Measurements from ENCODE around the gene SORCS2.

The SORCS2 gene

DNA sequence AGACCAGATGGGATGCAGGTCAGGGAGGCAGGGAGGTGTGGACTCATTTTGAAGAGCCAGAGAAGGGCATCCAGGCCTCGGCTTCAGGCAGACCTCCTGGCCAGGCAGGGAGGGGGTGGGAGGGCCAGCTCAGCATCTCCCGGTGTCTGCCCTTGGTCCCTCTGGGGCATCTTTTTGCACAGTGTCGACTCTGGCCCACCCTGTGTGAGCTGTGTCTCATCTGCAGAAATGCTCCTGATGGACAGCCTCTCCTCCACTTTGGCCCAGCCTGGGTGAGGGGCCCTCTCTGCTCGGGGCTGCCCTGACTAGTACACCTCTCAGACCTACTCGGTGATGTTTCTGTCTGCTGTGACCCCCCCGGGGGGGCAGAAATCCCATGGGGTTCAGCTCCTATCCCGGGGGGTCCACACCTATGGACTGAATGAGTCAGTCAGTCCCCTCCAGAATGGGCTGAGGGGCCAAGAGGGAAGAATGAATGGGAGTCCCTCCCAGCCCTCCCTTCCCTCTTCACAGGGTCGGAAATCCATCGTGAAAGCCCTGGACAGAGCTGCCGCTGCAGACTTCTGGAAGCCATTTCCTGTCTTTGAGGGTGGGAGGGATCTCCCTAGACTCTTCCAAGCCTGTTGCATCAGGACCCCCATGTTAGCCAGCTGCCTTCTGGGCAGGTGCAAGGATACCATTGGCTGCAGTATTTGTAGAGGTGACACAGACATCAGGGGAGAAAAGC, 439.1 kb downstream of the SORCS2 start:
- no peak for DNase-seq

- no peak for DNase-seq
Observed at GRCh38 chr4:7632341-7632740, 440.0 kb downstream of the SORCS2 start.

GRCh38 chr4:7632971-7633370, 440.6 kb downstream of the SORCS2 start:
- DNase-seq, result no peak

DNA sequence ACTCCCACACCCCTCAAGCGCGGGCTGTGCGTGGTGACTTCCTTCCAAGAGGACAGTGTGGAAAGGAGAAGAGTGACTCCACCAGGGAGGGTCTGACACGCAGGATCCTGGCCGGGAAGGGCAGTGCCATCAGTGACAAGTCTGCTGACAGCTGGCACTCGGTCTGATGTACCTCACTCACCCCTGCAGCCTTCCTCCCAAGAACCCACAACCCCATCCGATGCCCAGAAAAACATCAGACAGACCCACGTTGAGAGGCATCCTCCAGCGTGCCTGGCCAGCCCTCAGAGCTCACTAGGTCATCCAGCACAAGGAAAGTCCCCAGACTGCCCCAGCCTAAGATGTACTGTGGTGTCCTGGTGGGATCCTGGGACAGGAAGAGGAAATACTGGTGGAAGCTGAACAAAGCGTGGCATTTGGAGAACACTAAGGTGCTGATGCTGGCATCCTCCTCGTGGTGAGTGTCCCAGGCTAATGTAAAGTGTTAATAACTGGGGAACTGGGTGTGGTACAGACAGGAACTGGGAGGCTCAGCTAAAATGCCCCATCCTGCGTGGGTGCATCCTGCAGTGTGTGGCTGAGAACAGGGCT, 442.4 kb downstream of the SORCS2 start:
- DNase-seq, result no peak

GRCh38 chr4:7635445-7636239, 443.3 kb downstream of the SORCS2 start:
- DNase-seq, result no peak

- no peak for DNase-seq
Observed at GRCh38 chr4:7636240-7636508, 443.8 kb downstream of the SORCS2 start.

DNA sequence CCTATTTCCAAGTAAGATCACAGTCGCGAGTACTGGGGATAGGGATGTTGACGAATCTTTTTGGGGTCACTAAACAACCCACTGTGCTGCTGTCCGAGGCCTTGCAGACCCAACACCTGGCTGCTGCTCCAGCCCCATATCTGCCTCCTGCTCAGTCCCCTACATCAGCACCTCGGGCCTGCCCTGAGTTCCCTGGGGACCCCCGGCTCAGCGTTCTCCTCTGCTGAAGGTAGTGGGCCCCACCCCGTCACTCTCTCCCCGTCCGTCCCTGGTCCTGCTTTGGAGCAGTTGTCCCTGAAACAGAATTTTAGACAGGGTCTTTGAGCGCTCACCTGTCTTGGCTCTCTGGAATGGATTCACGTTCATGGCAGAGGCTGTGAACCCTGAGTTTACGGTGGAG, 444.8 kb downstream of the SORCS2 start:
- no peak for DNase-seq

DNA sequence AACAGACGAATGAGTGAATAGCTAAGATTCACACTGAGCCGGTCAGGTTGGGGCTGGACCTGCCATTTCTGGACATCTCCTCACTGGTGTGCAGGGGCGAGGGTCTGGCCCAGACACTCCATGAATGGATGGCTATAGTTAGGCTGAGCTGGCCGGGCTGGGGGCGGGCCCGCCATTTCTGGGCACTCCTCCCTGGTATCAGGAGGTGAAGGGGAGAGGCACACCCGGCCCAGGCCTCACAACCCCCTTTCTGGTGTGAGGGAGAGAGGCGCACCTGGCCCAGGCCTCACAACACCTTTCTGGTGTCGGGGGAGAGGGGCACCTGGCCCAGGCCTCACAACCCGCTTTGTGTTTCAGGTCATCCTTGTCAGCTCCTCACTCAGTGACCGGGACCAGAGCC, 445.6 kb downstream of the SORCS2 start:
- DNase-seq, result no peak

DNA sequence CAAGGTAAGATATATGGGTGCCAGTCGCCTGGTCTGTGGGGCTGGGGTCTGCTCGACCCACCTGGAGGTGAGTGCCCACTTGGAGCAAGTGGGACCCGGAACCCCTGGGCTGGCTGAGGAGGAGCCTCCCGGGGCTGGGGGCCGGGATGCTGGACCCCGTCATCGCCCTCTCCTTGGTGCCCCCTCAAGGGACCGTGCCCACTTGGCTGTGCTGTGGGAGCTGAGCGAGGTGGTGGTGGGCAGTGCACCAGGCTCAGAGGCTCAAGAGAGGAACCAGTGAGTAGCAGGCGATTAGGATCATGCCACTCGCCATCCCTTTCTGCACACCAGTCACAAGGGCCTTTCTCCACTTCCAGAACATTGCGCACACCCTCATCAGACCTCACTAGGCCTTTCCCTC, 446.2 kb downstream of the SORCS2 start:
- DNase-seq, result no peak

GRCh38 chr4:7638984-7639789, 446.8 kb downstream of the SORCS2 start:
- DNase-seq, result no peak

- no peak for DNase-seq
Observed at GRCh38 chr4:7640136-7640535, 447.8 kb downstream of the SORCS2 start.

- no peak for DNase-seq
Observed at GRCh38 chr4:7641712-7642111, 449.4 kb downstream of the SORCS2 start.

DNA sequence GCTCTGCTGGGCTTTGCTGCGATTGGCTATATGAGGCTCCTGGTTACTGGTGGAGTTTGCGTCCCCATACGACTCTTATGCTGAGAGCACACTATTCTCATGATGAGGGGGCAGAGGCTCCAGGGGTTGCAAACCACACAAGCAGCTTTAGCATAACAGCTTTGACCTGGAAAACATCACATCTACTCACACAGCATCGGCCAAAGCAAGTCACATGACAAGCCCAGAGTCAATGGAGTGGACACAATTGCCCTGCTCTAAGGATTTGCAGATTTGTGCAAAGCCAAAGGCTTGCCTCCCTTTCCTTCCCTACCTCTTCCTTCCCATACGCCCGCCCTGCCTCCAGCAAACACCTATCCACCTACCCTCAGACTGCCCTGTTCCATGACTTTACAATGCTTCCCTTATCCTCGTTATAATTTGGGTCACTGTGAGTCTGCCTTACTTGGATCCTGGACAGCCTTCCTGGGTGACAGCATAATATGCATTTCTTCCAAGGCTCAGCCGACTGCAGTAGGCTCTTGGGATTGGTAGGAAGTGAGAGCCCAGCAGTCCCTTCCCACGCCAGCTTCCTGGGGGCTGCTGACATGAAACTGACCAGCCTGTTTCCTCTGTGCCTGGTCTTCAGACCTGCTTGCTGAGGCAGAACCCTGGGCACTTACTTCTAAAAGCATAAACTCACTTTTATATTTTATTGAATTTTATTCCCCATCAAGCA, 450.6 kb downstream of the SORCS2 start:
- no peak for DNase-seq

DNA sequence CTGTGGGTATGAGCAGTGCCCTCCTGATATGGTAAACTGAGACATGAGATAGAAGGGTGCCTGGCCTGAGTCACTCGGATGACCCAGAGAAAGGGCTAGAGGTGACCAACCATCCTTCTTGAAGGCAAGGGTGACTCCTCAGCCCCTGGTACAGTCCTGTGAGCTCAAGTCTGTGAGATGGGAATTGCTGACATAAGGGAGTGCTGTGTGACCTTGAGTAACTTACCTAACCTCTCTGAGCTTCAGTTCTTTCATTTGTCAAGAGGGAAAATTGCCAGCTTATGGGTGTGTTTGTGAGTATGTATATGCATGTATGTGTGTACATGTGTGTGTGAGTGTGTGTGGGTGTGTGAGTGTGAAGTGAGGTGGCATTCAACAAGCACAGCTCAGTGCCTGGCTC, 452.8 kb downstream of the SORCS2 start:
- no peak for DNase-seq

GRCh38 chr4:7645956-7646355, 453.6 kb downstream of the SORCS2 start:
- DNase-seq, result no peak

DNA sequence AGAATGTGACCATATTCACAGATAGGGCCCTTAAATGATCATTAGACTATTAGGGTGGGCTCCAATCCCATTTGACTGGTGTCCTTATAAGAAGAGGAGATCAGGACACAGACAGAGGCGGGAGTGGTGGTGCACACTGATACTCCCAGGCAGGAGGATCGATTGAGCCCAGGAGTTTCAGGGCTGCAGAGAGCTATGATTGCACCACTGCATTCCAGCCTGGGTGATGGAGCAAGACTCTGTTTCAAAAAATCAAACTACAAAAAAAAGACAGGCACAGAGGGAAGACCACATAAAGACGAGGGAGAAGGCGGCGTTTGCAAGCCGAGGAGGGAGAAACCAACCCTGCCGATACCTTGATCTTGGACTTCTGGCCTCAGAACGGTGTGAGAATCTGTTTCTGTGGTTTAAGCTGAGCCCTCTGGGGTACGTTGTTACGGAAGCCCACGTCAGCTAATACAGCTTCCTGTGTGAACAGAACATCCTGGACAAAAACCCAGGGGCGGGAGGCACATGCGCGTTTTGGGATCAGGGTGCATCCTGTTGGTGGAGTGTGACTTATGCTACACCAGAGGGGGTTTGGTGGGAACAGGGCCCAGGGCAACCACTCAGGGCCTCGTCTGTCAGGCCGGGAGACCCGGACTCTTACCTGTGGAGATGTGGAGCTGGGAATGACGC, 454.2 kb downstream of the SORCS2 start:
- DNase-seq, result no peak

- DNase-seq, result no peak
Observed at GRCh38 chr4:7647186-7647585, 454.8 kb downstream of the SORCS2 start.

DNA sequence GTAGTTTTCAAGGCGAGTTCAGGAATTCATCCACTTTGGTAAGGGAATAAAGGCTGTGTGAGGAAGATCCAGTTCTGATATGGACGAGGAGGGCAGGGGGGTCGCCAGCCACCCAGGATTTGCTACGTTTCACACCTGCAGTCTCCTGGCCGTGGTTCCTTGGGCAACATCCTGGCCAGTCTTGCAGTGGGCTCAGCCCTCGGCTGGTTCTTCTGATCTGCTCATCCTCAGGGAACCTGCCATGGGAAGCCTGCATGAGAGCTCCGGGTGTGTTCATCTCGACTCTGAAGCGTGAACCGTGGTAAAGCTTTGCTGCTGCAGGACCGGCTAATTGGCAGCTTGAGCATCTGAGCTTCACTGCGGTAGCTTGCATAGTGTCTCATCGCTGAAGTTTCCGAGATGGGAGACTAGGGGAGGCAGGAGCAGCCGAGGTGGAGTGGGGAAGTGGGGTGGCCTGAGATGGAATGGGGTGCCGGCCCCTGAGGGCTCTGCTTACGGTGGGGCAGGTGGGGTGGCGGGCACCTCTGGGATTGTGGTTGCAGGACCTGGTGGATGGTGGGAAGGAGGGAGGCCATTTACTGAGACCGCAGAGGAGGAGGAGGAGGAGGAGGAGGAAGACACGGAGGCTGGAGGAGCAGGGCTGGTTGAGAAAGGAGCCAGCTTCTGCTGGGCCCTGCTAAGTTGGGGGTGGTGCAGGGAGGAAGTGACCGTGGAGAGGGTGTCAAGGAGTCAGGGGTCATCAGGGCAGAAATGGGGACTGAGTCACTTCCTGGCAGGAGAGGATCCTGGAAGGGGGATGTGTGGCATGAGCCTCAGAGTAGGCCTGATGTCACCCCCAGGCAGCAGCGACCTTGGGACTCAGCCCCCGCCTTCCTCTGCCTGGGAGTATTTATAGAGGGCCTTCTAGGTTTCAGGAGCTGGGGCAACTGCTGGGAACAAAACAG, 455.5 kb downstream of the SORCS2 start:
- DNase-seq, result no peak

DNA sequence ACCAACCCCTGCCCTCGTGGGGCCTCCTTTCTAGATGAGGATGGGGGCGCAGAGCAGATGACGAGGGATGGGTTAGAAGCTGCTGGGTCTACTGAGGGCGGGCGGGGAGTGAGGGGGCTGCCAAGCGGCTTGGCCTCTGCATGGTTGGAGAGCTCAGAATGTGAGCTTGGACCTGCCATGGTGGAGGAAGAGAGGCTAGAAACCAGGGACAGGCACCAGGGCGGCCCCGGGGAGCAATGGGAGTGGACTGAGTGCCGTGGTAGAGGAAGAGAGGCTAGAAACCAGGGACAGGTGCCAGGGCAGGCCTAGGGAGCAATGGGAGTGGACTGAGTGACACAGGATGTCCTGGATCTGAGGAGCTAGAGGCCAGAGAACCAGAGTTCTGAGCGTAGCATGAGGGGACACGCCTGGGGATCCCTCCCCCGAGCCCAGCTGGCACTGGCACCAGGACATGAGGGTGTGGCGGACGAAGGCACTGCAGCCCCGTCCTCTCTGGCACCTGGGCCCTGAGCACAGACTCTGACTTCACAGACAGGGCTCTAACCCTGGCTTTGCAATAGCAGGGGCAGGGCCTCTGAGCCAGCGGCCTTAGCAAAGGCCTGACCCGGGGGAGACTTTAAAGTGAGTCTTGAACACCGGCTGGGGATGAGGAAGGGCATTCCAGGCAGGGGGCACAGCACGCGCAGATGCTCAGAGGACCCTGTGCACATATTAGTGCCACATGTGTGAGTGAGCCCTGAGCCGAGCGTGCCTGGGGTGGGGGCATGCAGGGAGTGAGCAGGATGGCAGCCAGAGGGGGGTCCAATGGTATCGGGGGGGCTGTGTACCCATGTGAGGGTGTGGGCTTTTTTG, 456.4 kb downstream of the SORCS2 start:
- DNase-seq, result no peak

DNA sequence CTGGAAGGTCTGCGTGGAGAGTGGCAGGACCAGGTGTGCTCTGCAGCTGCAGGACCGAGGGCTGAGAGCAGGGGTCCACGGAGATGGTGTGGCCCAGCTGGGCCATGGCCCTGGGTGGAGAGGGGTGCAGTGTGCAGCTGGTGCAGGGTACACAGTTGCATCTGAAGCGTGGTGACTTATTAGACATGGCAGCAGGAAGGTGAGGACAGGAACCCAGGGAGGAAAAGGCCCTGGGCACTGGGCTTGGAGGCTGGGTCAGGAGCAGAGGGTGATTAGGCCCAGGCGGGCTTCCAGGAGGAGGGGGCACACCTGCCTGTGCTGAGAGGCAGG, 457.0 kb downstream of the SORCS2 start:
- DNase-seq, result no peak
